Sigmoid colon (tissue), 3 donors: Measurements from ENCODE around the gene DUSP22.
"Not testable (repeated sequence)": the region's sequence is repeated elsewhere in the genome, so short reads cannot be mapped to it uniquely, and the experiment has no call there.

Experiments
- POLR2A ChIP-seq, 2 donors: fragments of 450-650 bp; IDR thresholded peaks; one replicate each; pipeline ENCODE4 v1.6.1; 2016; ENCODE audit warnings: antibody characterized with exemption in 2 of 2, mild to moderate bottlenecking in 2 of 2, moderate library complexity in 2 of 2
- TF ChIP-seq, protein P1 (sequence below), 4 experiments: fragments of 450-650 bp in 3 of 4; fragments of 200-600 bp in 1 of 4; IDR thresholded peaks; one replicate each; pipeline ENCODE4 v1.5.1; 2016 to 2019; ENCODE audit warnings: antibody characterized with exemption in 4 of 4, mild to moderate bottlenecking in 3 of 4, moderate library complexity in 2 of 4

DNA sequence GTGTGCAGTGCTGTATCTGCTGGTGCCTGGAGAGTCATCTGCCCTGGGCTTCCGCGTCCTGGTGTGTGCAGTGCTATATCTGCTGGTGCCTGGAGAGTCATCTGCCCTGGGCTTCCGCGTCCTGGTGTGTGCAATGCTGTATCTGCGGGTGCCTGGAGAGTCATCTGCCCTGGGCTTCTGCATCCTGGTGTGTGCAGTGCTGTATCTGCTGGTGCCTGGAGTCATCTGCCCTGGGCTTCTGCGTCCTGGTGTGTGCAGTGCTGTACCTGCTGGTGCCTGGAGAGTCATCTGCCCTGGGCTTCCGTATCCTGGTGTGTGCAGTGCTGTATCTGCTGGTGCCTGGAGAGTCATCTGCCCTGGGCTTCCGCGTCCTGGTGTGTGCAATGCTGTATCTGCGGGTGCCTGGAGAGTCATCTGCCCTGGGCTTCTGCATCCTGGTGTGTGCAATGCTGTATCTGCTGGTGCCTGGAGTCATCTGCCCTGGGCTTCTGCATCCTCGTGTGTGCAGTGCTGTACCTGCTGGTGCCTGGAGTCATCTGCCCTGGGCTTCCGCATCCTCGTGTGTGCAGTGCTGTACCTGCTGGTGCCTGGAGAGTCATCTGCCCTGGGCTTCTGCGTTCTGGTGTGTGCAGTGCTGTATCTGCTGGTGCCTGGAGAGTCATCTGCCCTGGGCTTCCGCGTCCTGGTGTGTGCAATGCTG, 33.0 kb downstream of the DUSP22 start:
- TF ChIP-seq, protein P1, sequence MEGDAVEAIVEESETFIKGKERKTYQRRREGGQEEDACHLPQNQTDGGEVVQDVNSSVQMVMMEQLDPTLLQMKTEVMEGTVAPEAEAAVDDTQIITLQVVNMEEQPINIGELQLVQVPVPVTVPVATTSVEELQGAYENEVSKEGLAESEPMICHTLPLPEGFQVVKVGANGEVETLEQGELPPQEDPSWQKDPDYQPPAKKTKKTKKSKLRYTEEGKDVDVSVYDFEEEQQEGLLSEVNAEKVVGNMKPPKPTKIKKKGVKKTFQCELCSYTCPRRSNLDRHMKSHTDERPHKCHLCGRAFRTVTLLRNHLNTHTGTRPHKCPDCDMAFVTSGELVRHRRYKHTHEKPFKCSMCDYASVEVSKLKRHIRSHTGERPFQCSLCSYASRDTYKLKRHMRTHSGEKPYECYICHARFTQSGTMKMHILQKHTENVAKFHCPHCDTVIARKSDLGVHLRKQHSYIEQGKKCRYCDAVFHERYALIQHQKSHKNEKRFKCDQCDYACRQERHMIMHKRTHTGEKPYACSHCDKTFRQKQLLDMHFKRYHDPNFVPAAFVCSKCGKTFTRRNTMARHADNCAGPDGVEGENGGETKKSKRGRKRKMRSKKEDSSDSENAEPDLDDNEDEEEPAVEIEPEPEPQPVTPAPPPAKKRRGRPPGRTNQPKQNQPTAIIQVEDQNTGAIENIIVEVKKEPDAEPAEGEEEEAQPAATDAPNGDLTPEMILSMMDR (IDR thresholded peaks at IDR 0.05): not testable (repeated sequence)
- not testable (repeated sequence) for TF ChIP-seq POLR2A (IDR thresholded peaks at IDR 0.05)
